Peyer's patch (tissue), 4 donors: Measurements from ENCODE around the gene PAX8. TPM values are rescaled to one million over a fixed set of nuclear protein-coding genes. Genes with fewer than 3 reads are reported as not detected.

Experiments
- DNase-seq, 3 donors: peaks; one replicate each; pipeline ENCODE4 v3.0.0-alpha.2; 2017 to 2019
- H3K27ac ChIP-seq, 4 donors: fragments of 200-600 bp; sonication (generic); one replicate each; pipeline ENCODE4 v1.5.1; 2016 to 2019
- H3K27me3 ChIP-seq, 2 donors: fragments of 200-600 bp; sonication (generic); one replicate each; pipeline ENCODE4 v1.5.1; 2019
- H3K36me3 ChIP-seq, 3 donors: fragments of 200-600 bp; sonication (generic); one replicate each; pipeline ENCODE4 v1.5.1; 2016 to 2019
- H3K4me1 ChIP-seq, 4 donors: fragments of 200-600 bp; sonication (generic); one replicate each; pipeline ENCODE4 v1.5.1; 2016 to 2019
- H3K4me3 ChIP-seq, 4 donors: fragments of 200-600 bp; sonication (generic); 1 replicate in 3 of 4; 2 replicates in 1 of 4; pipeline ENCODE4 v1.5.1; 2016 to 2019; ENCODE audit warnings: mild to moderate bottlenecking in 1 of 4
- H3K9me3 ChIP-seq, 4 donors: fragments of 200-600 bp; sonication (generic); one replicate each; pipeline ENCODE4 v1.5.1; 2016 to 2019; ENCODE audit warnings: mild to moderate bottlenecking in 1 of 4
- CTCF ChIP-seq, 6 experiments: fragments of 450-650 bp in 4 of 6; fragments of 200-600 bp in 2 of 6; sonication (generic) in 1 of 6; IDR thresholded peaks; one replicate each; pipeline ENCODE4 v1.5.1; 2017 to 2019; ENCODE audit warnings: antibody characterized with exemption in 6 of 6, mild to moderate bottlenecking in 3 of 6, moderate library complexity in 1 of 6
- POLR2A ChIP-seq, 2 donors: fragments of 450-650 bp; IDR thresholded peaks; one replicate each; pipeline ENCODE4 v1.5.1; 2017; ENCODE audit warnings: antibody characterized with exemption in 2 of 2, mild to moderate bottlenecking in 2 of 2, moderate library complexity in 2 of 2
- total RNA-seq, 4 donors: library from RNA; depleted of rRNA; stranded (reverse); fragments of >200 nt; gene quantifications; one replicate each; pipeline ENCODE4 v1.1.0, GENCODE V29; 2016

Gene PAX8
- total RNA-seq, 4 donors from 2014 or later = 3.3 to 22.1 (median 14.2) TPM

- peak overlapping the region in 3 of 4 donors; percentile 81 to 96 (median 86) for H3K27ac ChIP-seq
- H3K4me1 ChIP-seq = peaks cover 0 to 35% (median 13%) of the 10 kb centered on the region in 4 donors
- no peak for DNase-seq
- H3K4me3 ChIP-seq = peak overlapping the region in 2 of 4 donors; percentile 46 to 58
- H3K36me3 ChIP-seq = no peaks in the 10 kb centered on the region
- H3K27me3 ChIP-seq = no peaks in the 10 kb centered on the region
- H3K9me3 ChIP-seq = no peaks in the 10 kb centered on the region
- TF ChIP-seq CTCF (IDR thresholded peaks at IDR 0.05) (peak in 1 of 6 experiments; percentile 2), POLR2A (IDR thresholded peaks at IDR 0.05) (peak in 1 of 2 donors; percentile 9)
Observed at GRCh38 chr2:113220970-113221708, 57.6 kb downstream of the PAX8 start.

GRCh38 chr2:113219889-113220641, 58.7 kb downstream of the PAX8 start:
- TF ChIP-seq POLR2A (IDR thresholded peaks at IDR 0.05) = peak; percentile 97 to 98
- no peak for TF ChIP-seq CTCF (IDR thresholded peaks at IDR 0.05)
- Histone ChIP-seq H3K9me3 (no peaks in the 10 kb centered on the region), H3K36me3 (no peaks in the 10 kb centered on the region), H3K27me3 (no peaks in the 10 kb centered on the region), H3K4me1 (peaks cover 0 to 26% (median 13%) of the 10 kb centered on the region in 4 donors), H3K27ac (peak overlapping the region in 3 of 4 donors; percentile 81 to 96 (median 86)), H3K4me3 (peak overlapping the region in 2 of 4 donors; percentile 46 to 58)
- DNase-seq = peak in 2 of 3 donors; percentile 91

- no peak for DNase-seq
- TF ChIP-seq CTCF (IDR thresholded peaks at IDR 0.05) (no peak), POLR2A (IDR thresholded peaks at IDR 0.05) (no peak)
Observed at GRCh38 chr2:113219525-113219888, 59.2 kb downstream of the PAX8 start.

GRCh38 chr2:113219092-113219441, 59.7 kb downstream of the PAX8 start:
- Histone ChIP-seq H3K27me3 (no peaks in the 10 kb centered on the region), H3K36me3 (no peaks in the 10 kb centered on the region), H3K4me1 (peaks cover 0 to 26% (median 13%) of the 10 kb centered on the region in 4 donors), H3K27ac (peak overlapping the region in 3 of 4 donors; percentile 81 to 96 (median 86)), H3K4me3 (peak overlapping the region in 2 of 4 donors; percentile 40 to 46), H3K9me3 (no peaks in the 10 kb centered on the region)
- no peak for TF ChIP-seq POLR2A (IDR thresholded peaks at IDR 0.05)
- no peak for TF ChIP-seq CTCF (IDR thresholded peaks at IDR 0.05)
- DNase-seq = no peak

More at GRCh38 chr2:113219525-113219888, 59.2 kb downstream of the PAX8 start:
- Histone ChIP-seq H3K4me1 (peaks cover 0 to 26% (median 13%) of the 10 kb centered on the region in 4 donors), H3K9me3 (no peaks in the 10 kb centered on the region), H3K4me3 (peak overlapping the region in 2 of 4 donors; percentile 46 to 58), H3K36me3 (no peaks in the 10 kb centered on the region), H3K27ac (peak overlapping the region in 3 of 4 donors; percentile 81 to 96 (median 86)), H3K27me3 (no peaks in the 10 kb centered on the region)

GRCh38 chr2:113218283-113219091, 60.2 kb downstream of the PAX8 start:
- H3K4me3 ChIP-seq = peak overlapping the region in 1 of 4 donors; percentile 40
- peaks cover 0 to 26% (median 13%) of the 10 kb centered on the region in 4 donors for H3K4me1 ChIP-seq
- peak overlapping the region in 3 of 4 donors; percentile 82 to 97 (median 91) for H3K27ac ChIP-seq
- H3K36me3 ChIP-seq = no peaks in the 10 kb centered on the region
- peak in 2 of 3 donors; percentile 92 to 93 for DNase-seq
- H3K27me3 ChIP-seq = no peaks in the 10 kb centered on the region
- TF ChIP-seq CTCF (IDR thresholded peaks at IDR 0.05) (peak in 3 of 6 experiments; percentile 19 to 38 (median 34)), POLR2A (IDR thresholded peaks at IDR 0.05) (peak in 1 of 2 donors; percentile 58)
- H3K9me3 ChIP-seq = no peaks in the 10 kb centered on the region
